H1 (cell line): ENCODE measurements around the gene PIGT. TPM values are rescaled to one million over a fixed set of nuclear protein-coding genes. Genes with fewer than 3 reads are reported as not detected.

ENCODE experiments used
- CHD1 ChIP-seq: IDR thresholded peaks from 2 replicates; pipeline ENCODE4 v1.6.1; 2012; ENCODE audit warnings: low read depth, low read length, improper control_type of control experiment
- RNF2 ChIP-seq: fragments of 200-900, 300-1000 bp; sonication (generic); IDR thresholded peaks from 2 replicates; pipeline ENCODE4 v1.7.1; 2016; ENCODE audit warnings: borderline replicate concordance, low read depth, mild to moderate bottlenecking, antibody characterized with exemption, low read length; ENCODE audit not compliant: poor library complexity, severe bottlenecking; ENCODE audit errors: missing control alignments
- polyA plus RNA-seq, 7 experiments: library from polyadenylated mRNA; depleted of rRNA in 3 of 7; stranded (reverse) in 5 of 7; unstranded in 2 of 7; fragments of >200 nt in 5 of 7; fragments of 200-250 nt in 2 of 7; gene quantifications; 1 replicate in 5 of 7; 2 replicates in 1 of 7; 4 replicates in 1 of 7; pipeline versions ENCODE4 v1.2.1 to v1.2.3, GENCODE V29; 2011 to 2013; ENCODE audit warnings: missing spikeins in 2 of 7, mixed read lengths in 2 of 7
- total RNA-seq: library from RNA; stranded (reverse); fragmentation: NEBNext Ultra II Directional; extraction: Animal tissue kit (Norgen Biotek cat#: 25700); gene quantifications from 2 replicates; pipeline ENCODE4 v1.2.1, GENCODE V29; 2021

PIGT gene
- total and polyA plus RNA-seq, 2 of the 8 experiments (the other 6 are each of a cell fraction or from before 2014, with no cell fraction given), result 66.0 to 89.7 TPM

DNA sequence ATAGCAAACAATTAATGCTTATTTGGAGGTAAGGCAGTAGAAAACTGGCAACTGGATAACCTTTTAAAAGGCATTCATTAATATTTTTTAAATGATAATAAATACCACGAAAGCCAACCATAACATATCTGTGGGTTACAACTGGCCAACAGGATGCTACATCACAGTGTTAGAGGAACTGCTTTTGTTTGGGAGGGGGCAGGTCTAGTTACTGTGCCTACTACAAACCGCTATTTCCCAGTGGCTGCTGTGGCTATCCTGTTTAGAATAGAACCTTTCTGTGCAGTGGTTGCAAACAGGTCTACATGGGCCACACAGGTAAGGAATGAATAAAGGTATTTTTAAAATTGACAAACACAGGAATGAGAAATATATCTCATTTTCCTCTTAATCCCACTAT, 976 bp downstream of the PIGT start (continued):
- no peak for TF ChIP-seq CHD1
- TF ChIP-seq RNF2, result no peak
